Measurements from ENCODE around the gene FAM3B.

DNA sequence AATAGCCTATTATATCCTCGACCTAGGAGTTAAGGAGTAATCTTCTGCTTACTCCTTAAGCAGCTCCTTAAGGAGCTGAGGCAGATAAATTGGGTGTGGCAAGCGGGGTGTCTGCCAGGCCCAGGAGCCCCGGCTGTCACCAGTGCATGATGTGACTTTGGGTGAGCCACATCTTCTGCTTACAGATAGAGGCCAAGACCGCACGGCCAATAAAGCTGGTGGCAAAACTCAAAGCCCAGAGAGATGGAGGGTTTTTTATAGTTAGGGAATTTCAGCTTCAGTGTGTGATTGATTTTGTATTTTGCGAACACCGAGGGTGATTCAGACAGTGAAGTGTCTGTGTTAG, 55.1 kb downstream of the FAM3B start:
- no peak for TF ChIP-seq YY1 (IDR thresholded peaks at IDR 0.05; ENCODE audit: insufficient read depth, insufficient read length)
- no peak for TF ChIP-seq SUZ12 (IDR thresholded peaks at IDR 0.05; ENCODE audit: extremely low read depth, insufficient read depth, insufficient read length)

All from NT2/D1 (cell line).